Measurements from ENCODE around the gene ADAMTS5. TPM values are rescaled to one million over a fixed set of nuclear protein-coding genes. Genes with fewer than 3 reads are reported as not detected.

ADAMTS5 gene
- polyA plus RNA-seq, 1 donor from 2014 or later, result 1.6 TPM

DNA sequence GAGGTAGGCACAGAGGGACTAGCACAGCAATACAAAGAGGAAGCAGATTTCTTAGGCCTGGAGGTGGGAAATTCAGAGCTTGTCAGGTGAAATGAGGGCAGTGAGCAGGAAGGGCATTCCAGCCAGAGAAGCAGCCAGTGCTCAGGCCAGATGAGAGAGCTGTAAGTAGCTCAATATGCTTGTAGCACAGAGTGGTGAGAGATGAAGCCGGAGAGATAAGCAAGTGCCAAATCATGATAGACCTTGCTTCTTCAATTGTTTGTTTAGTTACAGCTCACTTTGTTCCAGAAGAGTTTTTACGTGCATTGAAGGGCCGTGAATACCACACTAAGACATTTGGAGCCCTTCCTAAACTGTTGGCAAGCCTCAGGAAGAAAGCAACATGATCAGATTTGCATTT lies 79.6 kb downstream of the ADAMTS5 start:
- H4K20me1 ChIP-seq (ENCODE audit: insufficient read depth), result no peaks in the 10 kb centered on the region

DNA sequence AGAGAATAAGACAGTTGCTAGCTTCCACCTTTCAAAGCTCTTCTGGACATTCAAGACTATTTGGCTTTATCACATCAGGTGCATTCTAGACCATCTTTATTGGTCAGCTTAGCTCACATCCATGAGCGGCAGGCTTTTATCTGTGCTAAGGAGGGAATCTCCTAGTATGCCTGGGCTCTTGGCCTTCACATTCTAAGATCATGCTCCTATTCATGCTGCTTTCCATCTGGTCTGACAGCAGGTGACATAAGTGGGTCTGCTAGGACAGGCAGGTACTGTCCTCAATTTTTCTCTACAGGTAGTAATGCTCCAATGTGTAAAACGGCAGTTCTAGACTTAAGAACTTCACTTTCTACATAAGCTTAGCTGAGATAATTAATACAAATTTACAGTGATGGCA lies 82.5 kb downstream of the ADAMTS5 start:
- no peak overlapping the region for H2AFZ ChIP-seq (ENCODE audit: low read depth, low read length)
- H3K9me2 ChIP-seq (ENCODE audit: insufficient read depth, low read length), result no peaks in the 10 kb centered on the region
- H3K27ac ChIP-seq (ENCODE audit: low read length), result no peak overlapping the region
- TF ChIP-seq MXI1 (conservative IDR thresholded peaks at IDR 0.05; ENCODE audit: poor library complexity, severe bottlenecking) (no peak), EZH2 (IDR thresholded peaks at IDR 0.05; ENCODE audit: borderline replicate concordance, insufficient read depth, low read length, poor library complexity, severe bottlenecking) (no peak), EP300 (conservative IDR thresholded peaks at IDR 0.05; ENCODE audit: poor library complexity, severe bottlenecking) (no peak), RAD21 (conservative IDR thresholded peaks at IDR 0.05) (no peak)
- TF ChIP-seq, protein P1, sequence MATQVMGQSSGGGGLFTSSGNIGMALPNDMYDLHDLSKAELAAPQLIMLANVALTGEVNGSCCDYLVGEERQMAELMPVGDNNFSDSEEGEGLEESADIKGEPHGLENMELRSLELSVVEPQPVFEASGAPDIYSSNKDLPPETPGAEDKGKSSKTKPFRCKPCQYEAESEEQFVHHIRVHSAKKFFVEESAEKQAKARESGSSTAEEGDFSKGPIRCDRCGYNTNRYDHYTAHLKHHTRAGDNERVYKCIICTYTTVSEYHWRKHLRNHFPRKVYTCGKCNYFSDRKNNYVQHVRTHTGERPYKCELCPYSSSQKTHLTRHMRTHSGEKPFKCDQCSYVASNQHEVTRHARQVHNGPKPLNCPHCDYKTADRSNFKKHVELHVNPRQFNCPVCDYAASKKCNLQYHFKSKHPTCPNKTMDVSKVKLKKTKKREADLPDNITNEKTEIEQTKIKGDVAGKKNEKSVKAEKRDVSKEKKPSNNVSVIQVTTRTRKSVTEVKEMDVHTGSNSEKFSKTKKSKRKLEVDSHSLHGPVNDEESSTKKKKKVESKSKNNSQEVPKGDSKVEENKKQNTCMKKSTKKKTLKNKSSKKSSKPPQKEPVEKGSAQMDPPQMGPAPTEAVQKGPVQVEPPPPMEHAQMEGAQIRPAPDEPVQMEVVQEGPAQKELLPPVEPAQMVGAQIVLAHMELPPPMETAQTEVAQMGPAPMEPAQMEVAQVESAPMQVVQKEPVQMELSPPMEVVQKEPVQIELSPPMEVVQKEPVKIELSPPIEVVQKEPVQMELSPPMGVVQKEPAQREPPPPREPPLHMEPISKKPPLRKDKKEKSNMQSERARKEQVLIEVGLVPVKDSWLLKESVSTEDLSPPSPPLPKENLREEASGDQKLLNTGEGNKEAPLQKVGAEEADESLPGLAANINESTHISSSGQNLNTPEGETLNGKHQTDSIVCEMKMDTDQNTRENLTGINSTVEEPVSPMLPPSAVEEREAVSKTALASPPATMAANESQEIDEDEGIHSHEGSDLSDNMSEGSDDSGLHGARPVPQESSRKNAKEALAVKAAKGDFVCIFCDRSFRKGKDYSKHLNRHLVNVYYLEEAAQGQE (IDR thresholded peaks at IDR 0.05; ENCODE audit: borderline replicate concordance), result no peak
- no peak overlapping the region for H3K4me3 ChIP-seq (ENCODE audit: low read length)
- H4K20me1 ChIP-seq (ENCODE audit: insufficient read depth), result no peaks in the 10 kb centered on the region
- H3K9ac ChIP-seq (ENCODE audit: low read length), result no peak overlapping the region
- H3K79me2 ChIP-seq (replicated peaks; ENCODE audit: insufficient read depth, low read length), result no peaks in the 10 kb centered on the region
- H3K4me2 ChIP-seq (ENCODE audit: low read length), result no peak overlapping the region
- no peaks in the 10 kb centered on the region for H3K27me3 ChIP-seq (ENCODE audit: insufficient read depth, low read depth, low read length)
- H3F3A ChIP-seq (ENCODE audit: insufficient read depth, low read length, poor library complexity, severe bottlenecking), result no peaks in the 10 kb centered on the region
- H3K36me3 ChIP-seq (ENCODE audit: insufficient read depth, low read length), result no peaks in the 10 kb centered on the region
- no peaks in the 10 kb centered on the region for H3K9me3 ChIP-seq (ENCODE audit: low read length)

More for the DNA sequence above, 79.6 kb downstream of the ADAMTS5 start:
- H3K9ac ChIP-seq (ENCODE audit: low read length), result no peak overlapping the region
- H3K27ac ChIP-seq (ENCODE audit: low read length), result no peak overlapping the region
- H3K27me3 ChIP-seq (ENCODE audit: insufficient read depth, low read depth, low read length), result no peaks in the 10 kb centered on the region
- TF ChIP-seq SMC3 (conservative IDR thresholded peaks at IDR 0.05; ENCODE audit: poor library complexity) (no peak), TAF1 (IDR thresholded peaks at IDR 0.05; ENCODE audit: low read depth) (no peak), POLR2AphosphoS5 (IDR thresholded peaks at IDR 0.05) (no peak), EP300 (conservative IDR thresholded peaks at IDR 0.05; ENCODE audit: poor library complexity, severe bottlenecking) (no peak), EZH2 (IDR thresholded peaks at IDR 0.05; ENCODE audit: borderline replicate concordance, insufficient read depth, low read length, poor library complexity, severe bottlenecking) (no peak), RAD21 (conservative IDR thresholded peaks at IDR 0.05) (no peak), MXI1 (conservative IDR thresholded peaks at IDR 0.05; ENCODE audit: poor library complexity, severe bottlenecking) (no peak)
- TF ChIP-seq, protein P2, sequence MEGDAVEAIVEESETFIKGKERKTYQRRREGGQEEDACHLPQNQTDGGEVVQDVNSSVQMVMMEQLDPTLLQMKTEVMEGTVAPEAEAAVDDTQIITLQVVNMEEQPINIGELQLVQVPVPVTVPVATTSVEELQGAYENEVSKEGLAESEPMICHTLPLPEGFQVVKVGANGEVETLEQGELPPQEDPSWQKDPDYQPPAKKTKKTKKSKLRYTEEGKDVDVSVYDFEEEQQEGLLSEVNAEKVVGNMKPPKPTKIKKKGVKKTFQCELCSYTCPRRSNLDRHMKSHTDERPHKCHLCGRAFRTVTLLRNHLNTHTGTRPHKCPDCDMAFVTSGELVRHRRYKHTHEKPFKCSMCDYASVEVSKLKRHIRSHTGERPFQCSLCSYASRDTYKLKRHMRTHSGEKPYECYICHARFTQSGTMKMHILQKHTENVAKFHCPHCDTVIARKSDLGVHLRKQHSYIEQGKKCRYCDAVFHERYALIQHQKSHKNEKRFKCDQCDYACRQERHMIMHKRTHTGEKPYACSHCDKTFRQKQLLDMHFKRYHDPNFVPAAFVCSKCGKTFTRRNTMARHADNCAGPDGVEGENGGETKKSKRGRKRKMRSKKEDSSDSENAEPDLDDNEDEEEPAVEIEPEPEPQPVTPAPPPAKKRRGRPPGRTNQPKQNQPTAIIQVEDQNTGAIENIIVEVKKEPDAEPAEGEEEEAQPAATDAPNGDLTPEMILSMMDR (IDR thresholded peaks at IDR 0.05; ENCODE audit: poor library complexity, severe bottlenecking), result no peak
- TF ChIP-seq, protein P1 (IDR thresholded peaks at IDR 0.05; ENCODE audit: borderline replicate concordance), result no peak
- H2AFZ ChIP-seq (ENCODE audit: low read depth, low read length), result no peak overlapping the region
- H3K4me3 ChIP-seq (ENCODE audit: low read length), result no peak overlapping the region
- no peaks in the 10 kb centered on the region for H3K36me3 ChIP-seq (ENCODE audit: insufficient read depth, low read length)
- no peaks in the 10 kb centered on the region for H3K9me2 ChIP-seq (ENCODE audit: insufficient read depth, low read length)
- H3F3A ChIP-seq (ENCODE audit: insufficient read depth, low read length, poor library complexity, severe bottlenecking), result no peaks in the 10 kb centered on the region
- no peaks in the 10 kb centered on the region for H3K79me2 ChIP-seq (replicated peaks; ENCODE audit: insufficient read depth, low read length)
- H3K9me3 ChIP-seq (ENCODE audit: low read length), result no peaks in the 10 kb centered on the region
- no peak overlapping the region for H3K4me2 ChIP-seq (ENCODE audit: low read length)

Measured in neural cell (in vitro differentiated cells).